GM08714 (cell line): ENCODE results near the gene SPTBN1.

Experiments used
- H3K4me3 ChIP-seq: fragments of 200-500 bp; sonication (Bioruptor generic); 2 replicates; pipeline ENCODE4 v1.5.1; 2014; ENCODE audit warnings: mild to moderate bottlenecking, low read length, inconsistent platforms
- ZNF274 ChIP-seq: IDR thresholded peaks from 2 replicates; pipeline ENCODE4 v1.6.1; 2012; ENCODE audit warnings: mild to moderate bottlenecking, low read depth, low read length

Gene SPTBN1

GRCh38 chr2:54659527-54659926, 203.4 kb downstream of the SPTBN1 start:
- no peak for TF ChIP-seq ZNF274

GRCh38 chr2:54660752-54661151, 204.6 kb downstream of the SPTBN1 start:
- no peak for TF ChIP-seq ZNF274
- H3K4me3 ChIP-seq, result no peak overlapping the region

More at GRCh38 chr2:54659527-54659926, 203.4 kb downstream of the SPTBN1 start:
- no peak overlapping the region for H3K4me3 ChIP-seq

GRCh38 chr2:54663424-54664030, 207.4 kb downstream of the SPTBN1 start:
- no peak overlapping the region for H3K4me3 ChIP-seq
- TF ChIP-seq ZNF274, result no peak

GRCh38 chr2:54664238-54664786, 208.2 kb downstream of the SPTBN1 start:
- TF ChIP-seq ZNF274, result no peak
- H3K4me3 ChIP-seq, result no peak overlapping the region

GRCh38 chr2:54665436-54665856, 209.3 kb downstream of the SPTBN1 start:
- no peak overlapping the region for H3K4me3 ChIP-seq
- TF ChIP-seq ZNF274, result no peak

- no peak for TF ChIP-seq ZNF274
Measured at GRCh38 chr2:54666131-54666633, 210.1 kb downstream of the SPTBN1 start.

GRCh38 chr2:54666634-54667265, 210.6 kb downstream of the SPTBN1 start:
- no peak for TF ChIP-seq ZNF274
- no peak overlapping the region for H3K4me3 ChIP-seq

More at GRCh38 chr2:54666131-54666633, 210.1 kb downstream of the SPTBN1 start:
- H3K4me3 ChIP-seq, result no peak overlapping the region

GRCh38 chr2:54667266-54667639, 211.1 kb downstream of the SPTBN1 start:
- no peak for TF ChIP-seq ZNF274
- H3K4me3 ChIP-seq, result no peak overlapping the region

GRCh38 chr2:54667726-54668650, 211.9 kb downstream of the SPTBN1 start:
- no peak overlapping the region for H3K4me3 ChIP-seq
- TF ChIP-seq ZNF274, result no peak

- no peak overlapping the region for H3K4me3 ChIP-seq
- TF ChIP-seq ZNF274, result no peak
Measured at GRCh38 chr2:54668711-54669110, 212.6 kb downstream of the SPTBN1 start.

GRCh38 chr2:54669677-54670484, 213.8 kb downstream of the SPTBN1 start:
- no peak for TF ChIP-seq ZNF274
- no peak overlapping the region for H3K4me3 ChIP-seq

- TF ChIP-seq ZNF274, result no peak
- H3K4me3 ChIP-seq, result no peak overlapping the region
Measured at GRCh38 chr2:54670485-54671009, 214.4 kb downstream of the SPTBN1 start.

GRCh38 chr2:54671010-54671409, 214.9 kb downstream of the SPTBN1 start:
- TF ChIP-seq ZNF274, result no peak

More at GRCh38 chr2:54671010-54671409, 214.9 kb downstream of the SPTBN1 start:
- no peak overlapping the region for H3K4me3 ChIP-seq
